ENCODE data around the gene NEK9. TPM values are rescaled to one million over a fixed set of nuclear protein-coding genes. Genes with fewer than 3 reads are reported as not detected.

NEK9 gene
- total RNA-seq, 1 experiment from 2014 or later: 56.5 TPM

DNA sequence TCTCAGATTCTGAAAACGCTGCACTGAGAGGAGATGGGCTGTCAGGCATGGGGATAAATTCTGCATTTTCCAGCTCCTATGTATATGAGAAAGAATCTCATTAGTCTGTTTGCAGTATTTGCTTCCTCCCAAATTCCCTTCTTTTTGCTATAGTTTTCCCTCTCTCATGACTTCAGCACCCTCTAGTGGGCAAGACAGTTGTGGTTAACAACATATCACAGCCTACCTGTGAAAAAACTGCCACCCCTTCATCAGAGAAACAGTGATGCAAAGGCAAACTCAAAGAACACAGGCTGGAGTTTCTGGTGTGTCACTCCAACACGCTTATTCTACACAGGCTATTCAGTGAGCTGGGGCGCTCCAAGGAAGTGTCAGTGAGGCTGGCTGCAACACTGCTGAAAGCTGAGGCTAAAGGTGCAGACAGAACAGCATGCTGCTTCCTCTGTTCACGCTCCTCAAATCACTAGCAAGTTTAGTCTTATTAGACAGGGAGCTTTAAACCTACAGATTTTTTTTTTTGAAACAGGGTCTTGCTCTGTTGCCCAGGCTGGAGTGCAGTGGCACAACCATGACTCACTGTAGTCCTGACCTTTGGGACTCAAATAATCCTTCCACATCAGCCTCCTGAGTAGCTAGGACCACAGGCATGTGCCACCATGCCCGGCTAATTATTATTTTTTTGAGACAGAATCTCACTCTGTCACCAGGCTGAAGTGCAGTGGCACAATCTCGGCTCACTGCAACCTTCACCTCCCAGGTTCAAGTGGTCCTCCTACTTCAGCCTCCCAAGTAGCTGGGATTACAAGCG is 38.1 kb downstream of the NEK9 start:
- TF ChIP-seq, protein P1, sequence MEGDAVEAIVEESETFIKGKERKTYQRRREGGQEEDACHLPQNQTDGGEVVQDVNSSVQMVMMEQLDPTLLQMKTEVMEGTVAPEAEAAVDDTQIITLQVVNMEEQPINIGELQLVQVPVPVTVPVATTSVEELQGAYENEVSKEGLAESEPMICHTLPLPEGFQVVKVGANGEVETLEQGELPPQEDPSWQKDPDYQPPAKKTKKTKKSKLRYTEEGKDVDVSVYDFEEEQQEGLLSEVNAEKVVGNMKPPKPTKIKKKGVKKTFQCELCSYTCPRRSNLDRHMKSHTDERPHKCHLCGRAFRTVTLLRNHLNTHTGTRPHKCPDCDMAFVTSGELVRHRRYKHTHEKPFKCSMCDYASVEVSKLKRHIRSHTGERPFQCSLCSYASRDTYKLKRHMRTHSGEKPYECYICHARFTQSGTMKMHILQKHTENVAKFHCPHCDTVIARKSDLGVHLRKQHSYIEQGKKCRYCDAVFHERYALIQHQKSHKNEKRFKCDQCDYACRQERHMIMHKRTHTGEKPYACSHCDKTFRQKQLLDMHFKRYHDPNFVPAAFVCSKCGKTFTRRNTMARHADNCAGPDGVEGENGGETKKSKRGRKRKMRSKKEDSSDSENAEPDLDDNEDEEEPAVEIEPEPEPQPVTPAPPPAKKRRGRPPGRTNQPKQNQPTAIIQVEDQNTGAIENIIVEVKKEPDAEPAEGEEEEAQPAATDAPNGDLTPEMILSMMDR (conservative IDR thresholded peaks at IDR 0.05): peak; percentile 86
- Mint-ChIP-seq H3K4me3 (no peak overlapping the region), H3K36me3 (ENCODE audit: insufficient read depth in 1 of 3, low read depth in 3 of 3) (peaks cover 11 to 64% (median 61%) of the 10 kb centered on the region in 3 experiments; a peak in 6 of 7 replicates), H3K27ac (no peak overlapping the region), H3K9me3 (no peaks in the 10 kb centered on the region), H3K4me1 (peaks cover 7 to 8% of the 10 kb centered on the region in 2 experiments), H3K27me3 (ENCODE audit: low read depth) (no peaks in the 10 kb centered on the region)
- Histone ChIP-seq H3K23me2 (ENCODE audit: insufficient read length, low read depth, low read length, poor library complexity, severe bottlenecking) (no peaks in the 10 kb centered on the region), H3K27ac (ENCODE audit: insufficient read length, low read depth, low read length) (no peak overlapping the region), H3K9ac (ENCODE audit: extremely low read depth, insufficient read length, low read length) (no peak overlapping the region), H2BK15ac (ENCODE audit: low read depth, low read length) (no peak overlapping the region), H3K27me3 (ENCODE audit: insufficient read depth, low read length) (no peaks in the 10 kb centered on the region), H3T11ph (ENCODE audit: low read length) (no peak overlapping the region), H3K56ac (ENCODE audit: insufficient read length, low read depth, low read length) (no peak overlapping the region), H3K14ac (ENCODE audit: insufficient read depth, low read length) (no peak overlapping the region), H3K4me1 (ENCODE audit: insufficient read depth, low read length) (no peaks in the 10 kb centered on the region), H2AK5ac (ENCODE audit: insufficient read length, low read length) (no peak overlapping the region), H2BK12ac (ENCODE audit: insufficient read length, low read depth, low read length) (no peak overlapping the region), H3K23ac (ENCODE audit: insufficient read length, low read depth, low read length) (no peak overlapping the region), H3K9me3 (ENCODE audit: control insufficient read depth, low read depth, low read length) (no peaks in the 10 kb centered on the region), H3K79me2 (ENCODE audit: insufficient read depth, low read length) (no peaks in the 10 kb centered on the region), H3K18ac (ENCODE audit: insufficient read length, low read depth, low read length) (no peak overlapping the region), H2BK20ac (ENCODE audit: low read depth, low read length, poor library complexity, severe bottlenecking) (no peak overlapping the region), H2BK5ac (ENCODE audit: insufficient read length, low read length) (no peak overlapping the region), H4K20me1 (ENCODE audit: control insufficient read depth, insufficient read depth, insufficient read length) (no peaks in the 10 kb centered on the region), H4K5ac (ENCODE audit: insufficient read length, low read depth, low read length) (no peak overlapping the region), H3K79me1 (ENCODE audit: insufficient read depth, low read depth, low read length, poor library complexity, severe bottlenecking) (no peaks in the 10 kb centered on the region), H2BK120ac (ENCODE audit: low read depth, low read length, poor library complexity, severe bottlenecking) (no peak overlapping the region), H3K4ac (ENCODE audit: low read depth, low read length) (no peak overlapping the region), H4K8ac (replicated peaks; ENCODE audit: insufficient read length, low read depth, low read length) (no peak overlapping the region), H2AFZ (ENCODE audit: low read length) (no peak overlapping the region), H3K4me2 (ENCODE audit: insufficient read depth, insufficient read length, low read length) (no peak overlapping the region), H4K91ac (ENCODE audit: insufficient read length, low read depth, low read length) (no peak overlapping the region)
- WGBS (ENCODE audit: extremely low coverage, insufficient read length, low lambda C conversion rate): no CpG with 5 or more reads among the region's 7 CpGs
- DNase-seq: peak; percentile 46
